ENCODE measurements around the gene SPRED3.

The SPRED3 gene

GRCh38 chr19:38437917-38438316 lies 49.4 kb downstream of the SPRED3 start:
- TF ChIP-seq CTCF (IDR thresholded peaks at IDR 0.05; ENCODE audit: control insufficient read depth, extremely low read depth, insufficient read depth), result no peak
- no peak for DNase-seq (ENCODE audit: low read depth)
- no peak overlapping the region for H3K4me3 ChIP-seq (ENCODE audit: low read depth, low read length)

- no peak for DNase-seq (ENCODE audit: low read depth)
- H3K4me3 ChIP-seq (ENCODE audit: low read depth, low read length), result no peak overlapping the region
- no peak for TF ChIP-seq CTCF (IDR thresholded peaks at IDR 0.05; ENCODE audit: control insufficient read depth, extremely low read depth, insufficient read depth)
Measured at GRCh38 chr19:38440592-38440991, 52.1 kb downstream of the SPRED3 start.

GRCh38 chr19:38441657-38442348 lies 53.3 kb downstream of the SPRED3 start:
- DNase-seq (ENCODE audit: low read depth), result no peak
- no peak for TF ChIP-seq CTCF (IDR thresholded peaks at IDR 0.05; ENCODE audit: control insufficient read depth, extremely low read depth, insufficient read depth)
- H3K4me3 ChIP-seq (ENCODE audit: low read depth, low read length), result no peak overlapping the region

GRCh38 chr19:38442736-38443135 lies 54.2 kb downstream of the SPRED3 start:
- DNase-seq (ENCODE audit: low read depth), result no peak
- no peak for TF ChIP-seq CTCF (IDR thresholded peaks at IDR 0.05; ENCODE audit: control insufficient read depth, extremely low read depth, insufficient read depth)
- H3K4me3 ChIP-seq (ENCODE audit: low read depth, low read length), result no peak overlapping the region

GRCh38 chr19:38443458-38443999 lies 55.0 kb downstream of the SPRED3 start:
- DNase-seq (ENCODE audit: low read depth), result no peak
- TF ChIP-seq CTCF (IDR thresholded peaks at IDR 0.05; ENCODE audit: control insufficient read depth, extremely low read depth, insufficient read depth), result no peak
- H3K4me3 ChIP-seq (ENCODE audit: low read depth, low read length), result no peak overlapping the region

DNA sequence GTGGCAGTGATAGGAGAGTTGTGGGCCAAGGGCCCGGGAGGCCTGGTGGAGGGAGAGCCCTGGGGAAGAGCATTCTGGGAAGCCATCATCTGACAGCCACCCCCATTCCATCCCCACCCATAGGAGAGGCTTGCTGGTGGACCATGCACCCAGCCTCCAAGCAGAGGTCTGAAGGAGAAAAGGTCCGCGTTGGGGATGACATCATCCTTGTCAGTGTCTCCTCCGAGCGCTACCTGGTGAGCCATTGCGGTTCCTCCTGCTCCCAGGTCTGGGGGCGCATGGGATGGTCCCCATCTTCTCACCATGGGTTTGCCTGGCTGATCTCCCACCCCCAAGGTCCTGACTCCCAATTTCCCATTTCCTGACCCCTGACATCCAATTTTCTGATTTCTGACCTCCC lies 55.5 kb downstream of the SPRED3 start:
- TF ChIP-seq CTCF (IDR thresholded peaks at IDR 0.05; ENCODE audit: control insufficient read depth, extremely low read depth, insufficient read depth), result no peak
- no peak overlapping the region for H3K4me3 ChIP-seq (ENCODE audit: low read depth, low read length)
- DNase-seq (ENCODE audit: low read depth), result no peak

- no peak for TF ChIP-seq CTCF (IDR thresholded peaks at IDR 0.05; ENCODE audit: control insufficient read depth, extremely low read depth, insufficient read depth)
- no peak for DNase-seq (ENCODE audit: low read depth)
- no peak overlapping the region for H3K4me3 ChIP-seq (ENCODE audit: low read depth, low read length)
Measured at GRCh38 chr19:38445362-38445761, 56.9 kb downstream of the SPRED3 start.
